Endothelial cell of umbilical vein (primary cell): ENCODE results near the gene PIGB. TPM values are rescaled to one million over a fixed set of nuclear protein-coding genes. Genes with fewer than 3 reads are reported as not detected.

ENCODE experiments used
- BruUV-seq: library from RNA; stranded (reverse); fragments of 400-500 nt; replicated peaks from 2 replicates; lab custom pipeline; 2021; lab: Mats Ljungman, UMichigan
- CTCF ChIA-PET: fragments of 300-600, 350-600 bp; sonication (Branson Sonifier 250); formaldehyde crosslinking; loops from one replicate; lab custom pipeline; 2021; ENCODE audit warnings: antibody characterized with exemption, inconsistent platforms; lab: Charles Lee
- POLR2A ChIA-PET: fragments of 300-600, 350-600 bp; sonication (Branson Sonifier 250); formaldehyde crosslinking; loops from one replicate; lab custom pipeline; 2021; ENCODE audit warnings: antibody characterized with exemption, inconsistent platforms; lab: Charles Lee
- DNase-seq: peaks from one replicate; pipeline ENCODE4 v3.0.0-alpha.2; 2011; ENCODE audit warnings: low read depth, low spot score
- FAIRE-seq: peaks from 2 replicates; lab custom pipeline; 2011; peaks lifted over from hg19 to GRCh38; lab: Jason Lieb, UNC
- H2AFZ ChIP-seq: 2 replicates; pipeline ENCODE4 v1.6.0; 2012; ENCODE audit warnings: low read depth, low read length, control low read depth, inconsistent platforms
- H3K27ac ChIP-seq: 2 replicates; pipeline ENCODE4 v1.5.1; 2011; ENCODE audit warnings: low read depth, mild to moderate bottlenecking, control low read depth, low read length, moderate library complexity; ENCODE audit not compliant: insufficient read depth
- H3K27me3 ChIP-seq, 2 experiments: 2 replicates each; pipeline versions ENCODE4 v1.6.0 to v1.6.1; 2011; ENCODE audit warnings: low read length in 2 of 2, mixed read lengths in 1 of 2; ENCODE audit not compliant: control insufficient read depth in 2 of 2, insufficient read depth in 2 of 2
- H3K36me3 ChIP-seq, 2 experiments: 2 replicates in 1 of 2; 3 replicates in 1 of 2; pipeline ENCODE4 v1.5.1; 2011; ENCODE audit warnings: low read length in 2 of 2, mild to moderate bottlenecking in 1 of 2, moderate library complexity in 1 of 2; ENCODE audit not compliant: control insufficient read depth in 2 of 2, insufficient read depth in 2 of 2; ENCODE audit errors: extremely low read depth in 1 of 2
- H3K4me1 ChIP-seq: 3 replicates; pipeline ENCODE4 v1.5.1; 2011; ENCODE audit warnings: mild to moderate bottlenecking, low read length; ENCODE audit not compliant: control insufficient read depth, insufficient read depth; ENCODE audit errors: extremely low read depth
- H3K4me2 ChIP-seq: 2 replicates; pipeline ENCODE4 v1.6.1; 2011; ENCODE audit warnings: low read length, control low read depth, mixed read lengths; ENCODE audit not compliant: insufficient read depth
- H3K4me3 ChIP-seq, 3 experiments: fragments of 200-600 bp in 1 of 3; sonication (generic), shearing (Covaris generic) in 1 of 3; replicated peaks in 1 of 3; 2 replicates each; pipeline ENCODE4 v1.5.1; 2011 to 2016; ENCODE audit warnings: control low read depth in 3 of 3, low read length in 3 of 3, mild to moderate bottlenecking in 2 of 3, inconsistent platforms in 1 of 3, low read depth in 1 of 3, moderate library complexity in 1 of 3; ENCODE audit not compliant: insufficient read depth in 1 of 3
- H3K79me2 ChIP-seq: 2 replicates; pipeline ENCODE4 v1.6.0; 2012; ENCODE audit warnings: low read length, inconsistent platforms; ENCODE audit not compliant: control insufficient read depth, insufficient read depth
- H3K9ac ChIP-seq: replicated peaks from 2 replicates; pipeline ENCODE3; 2011; ENCODE audit warnings: low read length, control low read depth; ENCODE audit not compliant: insufficient read depth; ENCODE audit errors: extremely low read depth
- H3K9me1 ChIP-seq: replicated peaks from 3 replicates; pipeline ENCODE4 v1.6.0; 2011; ENCODE audit warnings: mild to moderate bottlenecking, low read length; ENCODE audit not compliant: control insufficient read depth, insufficient read depth; ENCODE audit errors: extremely low read depth
- H3K9me3 ChIP-seq: replicated peaks from 2 replicates; pipeline ENCODE4 v1.5.1; 2012; ENCODE audit warnings: low read length, inconsistent platforms; ENCODE audit not compliant: control insufficient read depth, insufficient read depth
- H4K20me1 ChIP-seq: replicated peaks from 2 replicates; pipeline ENCODE3; 2011; ENCODE audit warnings: mild to moderate bottlenecking, low read length; ENCODE audit not compliant: control insufficient read depth, insufficient read depth; ENCODE audit errors: extremely low read depth
- CTCF ChIP-seq, 2 donors: IDR thresholded peaks; 1 replicate in 1 of 2; 2 replicates in 1 of 2; pipeline ENCODE4 v1.5.1; 2011; ENCODE audit warnings: low read length in 2 of 2, mild to moderate bottlenecking in 2 of 2, moderate library complexity in 2 of 2, control low read depth in 1 of 2, inconsistent platforms in 1 of 2, low read depth in 1 of 2; ENCODE audit not compliant: insufficient read depth in 1 of 2; ENCODE audit errors: extremely low read depth in 1 of 2
- EZH2 ChIP-seq: IDR thresholded peaks from 2 replicates; pipeline ENCODE4 v1.6.1; 2012; ENCODE audit warnings: borderline replicate concordance, low read depth, mild to moderate bottlenecking, moderate library complexity, low read length, inconsistent platforms; ENCODE audit not compliant: severe bottlenecking
- FOS ChIP-seq: IDR thresholded peaks from 2 replicates; pipeline ENCODE4 v1.6.1; 2011; ENCODE audit warnings: mild to moderate bottlenecking, low read length, moderate library complexity, borderline replicate concordance; ENCODE audit not compliant: insufficient read depth
- GATA2 ChIP-seq: IDR thresholded peaks from 2 replicates; pipeline ENCODE4 v1.7.0; 2011; ENCODE audit warnings: low read depth, mild to moderate bottlenecking, moderate library complexity, mixed read lengths, low read length; ENCODE audit not compliant: insufficient read length, insufficient read depth
- JUN ChIP-seq: IDR thresholded peaks from 2 replicates; pipeline ENCODE4 v1.6.1; 2011; ENCODE audit warnings: borderline replicate concordance, low read depth; ENCODE audit not compliant: insufficient read length, insufficient read depth
- MAX ChIP-seq: IDR thresholded peaks from 2 replicates; pipeline ENCODE4 v1.6.1; 2011; ENCODE audit not compliant: insufficient read depth, insufficient read length
- MYC ChIP-seq: IDR thresholded peaks from one replicate; pipeline ENCODE4 v1.6.1; 2011; ENCODE audit warnings: mild to moderate bottlenecking, low read depth, low read length
- POLR2A ChIP-seq: IDR thresholded peaks from 2 replicates; pipeline ENCODE4 v1.6.1; 2012; ENCODE audit warnings: low read depth, mild to moderate bottlenecking, control low read depth, low read length
- POLR2AphosphoS5 ChIP-seq: IDR thresholded peaks from 2 replicates; pipeline ENCODE4 v1.6.1; 2012; ENCODE audit warnings: low read depth, mild to moderate bottlenecking, control low read depth, low read length, moderate library complexity; ENCODE audit not compliant: insufficient read depth
- dilution Hi-C: fragments of 300-500 bp; cut with MboI; formaldehyde crosslinking; loops from one replicate; pipeline ENCODE4 v1.15.0; 2019; ENCODE audit warnings: low sequenced_read_pairs; ENCODE audit not compliant: extremely low pct_ligation_motif_present
- intact Hi-C: fragments of 100-400 bp; cut with micrococcal nuclease; formaldehyde crosslinking; loops from one replicate; pipeline ENCODE4 v1.10.0; 2022
- polyA plus RNA-seq, 4 experiments: library from polyadenylated mRNA; depleted of rRNA in 3 of 4; stranded (reverse) in 3 of 4; unstranded in 1 of 4; fragments of >200 nt; gene quantifications; 2 replicates each; pipeline versions ENCODE4 v1.2.1 to v1.2.3, GENCODE V29; 2011 to 2012; ENCODE audit warnings: missing spikeins in 1 of 4
- total RNA-seq: library from RNA; stranded (reverse); gene quantifications from 2 replicates; pipeline ENCODE4 v1.2.3, GENCODE V29; 2021

PIGB gene
- total and polyA plus RNA-seq, 2 donors (not counting 3 experiments of a cell fraction or from before 2014, with no cell fraction given) = 14.1 to 23.9 TPM

GRCh38 chr15:55289746-55290527 is 29.1 kb upstream of the PIGB start, which contains the start of gene RAB27A:
TSS of gene RAB27A (minus strand) at chr15:55289813. CDS start at chr15:55234934, 54,879 bp downstream.
- BruUV-seq = TSS peak; percentile 81
- Histone ChIP-seq H3K4me3 (peak within 1 kb of the TSS; percentile 63 to 97 (median 85)), H3K79me2 (peaks cover 2% of the 10 kb centered on the region), H4K20me1 (no peaks in the 10 kb centered on the region), H3K4me2 (peak within 1 kb of the TSS; percentile 82), H3K4me1 (peaks cover 10% of the 10 kb centered on the region), H2AFZ (peak within 1 kb of the TSS; percentile 62), H3K27me3 (no peaks in the 10 kb centered on the region), H3K27ac (peak within 1 kb of the TSS; percentile 60), H3K9me1 (no peaks in the 10 kb centered on the region), H3K36me3 (no peaks in the 10 kb centered on the region), H3K9ac (peak within 1 kb of the TSS; percentile 91), H3K9me3 (no peaks in the 10 kb centered on the region)
- TF ChIP-seq FOS (no peak), POLR2A (no peak), POLR2AphosphoS5 (peak; percentile 37)
- dilution Hi-C loops = no loop called here
- ChIA-PET CTCF (interaction anchor here (0.9 to 4.4 kb wide), 7 partner anchors 8 to 150 kb away, joined by 4 to 61 read pairs (median 6); no protein-coding TSS in a partner anchor), POLR2A (no interaction called here)
- DNase-seq (peak; percentile 48), FAIRE-seq (no peak)
- intact Hi-C loops = loop anchor here (1.0 to 10.0 kb wide), 8 partner anchors 11 to 1328 kb away; partner anchors contain the start of genes PIGB and PIGBOS1

DNA sequence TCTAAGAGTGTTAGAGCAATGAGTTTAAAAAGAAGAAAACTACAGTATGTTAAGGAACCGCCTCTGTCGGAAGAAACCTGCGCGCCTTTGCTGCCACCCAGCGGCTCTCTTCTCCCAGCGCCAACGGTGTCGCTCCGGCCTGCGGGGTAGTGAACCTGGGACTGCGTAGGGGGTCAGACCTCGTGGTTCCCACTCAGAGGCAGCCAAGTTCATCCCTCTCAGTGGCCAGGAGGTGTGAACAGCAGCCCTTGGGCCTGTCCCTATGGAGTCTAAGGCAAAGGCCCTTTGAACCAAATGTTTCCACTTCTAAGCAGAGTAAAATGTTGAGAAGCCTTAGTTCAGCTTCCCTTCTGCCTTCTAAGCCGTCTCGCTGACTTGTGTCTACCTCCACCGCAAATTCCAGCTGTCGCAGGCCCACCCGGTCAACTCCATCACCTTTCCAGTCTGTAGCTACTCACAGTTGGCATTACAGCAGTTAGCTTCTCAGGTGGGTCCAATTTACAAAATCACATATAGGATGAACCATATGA is 28.4 kb upstream of the PIGB start:
- POLR2A ChIA-PET = no interaction called here

More for the DNA sequence above, 28.4 kb upstream of the PIGB start:
- peak overlapping the region; percentile 63 to 97 (median 85) for H3K4me3 ChIP-seq
- DNase-seq (peak; percentile 86), FAIRE-seq (peak; percentile 80)
- H3K27me3 ChIP-seq = no peaks in the 10 kb centered on the region
- peak overlapping the region; percentile 91 for H3K9ac ChIP-seq
- no peaks in the 10 kb centered on the region for H3K9me1 ChIP-seq
- peak overlapping the region; percentile 82 for H3K4me2 ChIP-seq
- no peaks in the 10 kb centered on the region for H3K9me3 ChIP-seq
- intact Hi-C loops = loop anchor here (1.0 to 10.0 kb wide), 7 partner anchors 29 to 1328 kb away; partner anchors contain the start of genes PIGB and PIGBOS1
- no TSS peak for BruUV-seq
- TF ChIP-seq JUN (no peak), MYC (no peak), FOS (no peak), MAX (peak; percentile 39), CTCF (IDR thresholded peaks at IDR 0.05; ENCODE audit: extremely low read depth in 1 of 2, insufficient read depth in 1 of 2, low read depth in 1 of 2, low read length in 2 of 2) (peak; percentile 87 to 96), EZH2 (no peak), POLR2A (no peak), GATA2 (no peak), POLR2AphosphoS5 (no peak)
- peak overlapping the region; percentile 62 for H2AFZ ChIP-seq
- dilution Hi-C loops = no loop called here
- H4K20me1 ChIP-seq = no peaks in the 10 kb centered on the region
- H3K27ac ChIP-seq = peak overlapping the region; percentile 60
- CTCF ChIA-PET = interaction anchor here (0.8 to 4.4 kb wide), 10 partner anchors 9 to 149 kb away, joined by 3 to 61 read pairs (median 5); no protein-coding TSS in a partner anchor
- H3K4me1 ChIP-seq = peaks cover 10% of the 10 kb centered on the region
- H3K79me2 ChIP-seq = peaks cover 2% of the 10 kb centered on the region
- H3K36me3 ChIP-seq = no peaks in the 10 kb centered on the region
